Measurements from ENCODE around the gene SLC25A44.
A peak's percentile ranks its signal among the peaks of the same experiment; 100 is the strongest.

Gene SLC25A44

GRCh38 chr1:156193488-156194299, at the start of gene SLC25A44:
Gene SLC25A44, plus strand, starts transcription at chr1:156194104. Its CDS starts 5,744 bp downstream, at chr1:156199848.
- peak; percentile 97 for DNase-seq (ENCODE audit: low spot score)

GRCh38 chr1:156144742-156145141, 49.2 kb upstream of the SLC25A44 start:
- DNase-seq (ENCODE audit: low spot score) = no peak

GRCh38 chr1:156145650-156146019, 48.3 kb upstream of the SLC25A44 start:
- no peak for DNase-seq (ENCODE audit: low spot score)

- peak; percentile 71 for DNase-seq (ENCODE audit: low spot score)
Observed at GRCh38 chr1:156146020-156146768, 47.7 kb upstream of the SLC25A44 start.

GRCh38 chr1:156146769-156147405, 47.0 kb upstream of the SLC25A44 start:
- no peak for DNase-seq (ENCODE audit: low spot score)

- DNase-seq (ENCODE audit: low spot score) = no peak
Observed at GRCh38 chr1:156148216-156148615, 45.7 kb upstream of the SLC25A44 start.

- DNase-seq (ENCODE audit: low spot score) = no peak
Observed at GRCh38 chr1:156149374-156150332, 44.3 kb upstream of the SLC25A44 start.

- DNase-seq (ENCODE audit: low spot score) = no peak
Observed at GRCh38 chr1:156150333-156151011, 43.4 kb upstream of the SLC25A44 start.

GRCh38 chr1:156151093-156151688, 42.7 kb upstream of the SLC25A44 start:
- DNase-seq (ENCODE audit: low spot score) = no peak

GRCh38 chr1:156152628-156153027, 41.3 kb upstream of the SLC25A44 start:
- DNase-seq (ENCODE audit: low spot score) = no peak

- DNase-seq (ENCODE audit: low spot score) = no peak
Observed at GRCh38 chr1:156153362-156153761, 40.5 kb upstream of the SLC25A44 start, which contains the start of gene SEMA4A. Gene SEMA4A, plus strand, starts transcription at chr1:156153585. Its CDS starts 994 bp downstream, at chr1:156154579.

- no peak for DNase-seq (ENCODE audit: low spot score)
Observed at GRCh38 chr1:156154317-156154749, 39.6 kb upstream of the SLC25A44 start.

- no peak for DNase-seq (ENCODE audit: low spot score)
Observed at GRCh38 chr1:156155756-156156510, 38.0 kb upstream of the SLC25A44 start.

- DNase-seq (ENCODE audit: low spot score) = no peak
Observed at GRCh38 chr1:156157506-156157905, 36.4 kb upstream of the SLC25A44 start.

GRCh38 chr1:156157966-156158365, 35.9 kb upstream of the SLC25A44 start:
- DNase-seq (ENCODE audit: low spot score) = no peak

GRCh38 chr1:156160000-156160742, 33.7 kb upstream of the SLC25A44 start:
- no peak for DNase-seq (ENCODE audit: low spot score)

- peak; percentile 64 for DNase-seq (ENCODE audit: low spot score)
Observed at GRCh38 chr1:156160743-156161171, 33.1 kb upstream of the SLC25A44 start.

- DNase-seq (ENCODE audit: low spot score) = no peak
Observed at GRCh38 chr1:156162430-156163037, 31.4 kb upstream of the SLC25A44 start.

Data from CD4-positive, alpha-beta T cell treated with Interleukin-6 at 100 ng/mL for 8 hours (primary cell).